ENCODE data around the gene GREB1.

The GREB1 gene

DNA sequence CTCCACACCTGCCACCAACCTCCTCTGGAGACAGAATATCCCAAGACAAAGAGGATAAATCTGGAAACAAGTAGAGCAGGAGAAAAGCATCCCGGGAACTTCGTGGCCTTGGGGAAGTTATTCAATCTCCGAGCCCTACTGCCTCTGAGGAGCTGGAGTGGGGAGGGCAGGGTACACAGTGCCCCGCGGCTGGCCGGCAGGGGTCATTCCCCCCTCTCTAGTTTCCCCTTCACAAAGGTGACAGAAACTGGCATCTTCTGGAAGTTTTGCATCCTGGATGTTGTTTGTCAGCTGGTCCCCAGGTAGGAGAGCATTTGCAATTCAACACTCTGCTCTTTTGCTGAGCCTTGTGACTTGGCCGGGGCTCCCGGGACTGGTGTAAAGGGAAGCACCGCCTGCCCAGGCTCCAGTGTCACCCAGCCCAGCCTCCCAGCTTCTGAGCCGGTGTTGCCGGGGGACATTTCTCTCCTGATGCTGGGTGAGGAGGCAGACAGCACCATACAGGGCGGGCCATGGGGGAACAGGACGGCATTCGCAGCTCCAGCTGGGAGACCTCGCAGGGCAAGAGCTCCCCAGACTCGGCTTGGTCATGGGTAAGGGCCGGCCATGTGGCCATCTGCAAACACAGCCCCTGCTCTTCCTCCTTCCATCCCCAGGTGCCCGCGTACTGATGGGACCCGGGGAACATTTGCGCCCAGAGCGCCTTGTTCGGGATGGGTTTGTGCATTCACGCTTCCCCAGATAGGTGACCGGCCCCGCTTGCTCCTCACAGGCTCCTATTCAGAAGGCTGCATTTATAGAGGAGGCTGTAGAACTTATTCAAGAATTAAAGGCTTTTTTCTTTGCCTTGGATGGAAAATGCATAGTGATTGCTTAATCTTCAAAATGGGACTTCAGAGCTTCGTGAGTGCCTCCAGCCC lies 143.6 kb downstream of the GREB1 start:
- no peak for FAIRE-seq
- TF ChIP-seq, protein P1, sequence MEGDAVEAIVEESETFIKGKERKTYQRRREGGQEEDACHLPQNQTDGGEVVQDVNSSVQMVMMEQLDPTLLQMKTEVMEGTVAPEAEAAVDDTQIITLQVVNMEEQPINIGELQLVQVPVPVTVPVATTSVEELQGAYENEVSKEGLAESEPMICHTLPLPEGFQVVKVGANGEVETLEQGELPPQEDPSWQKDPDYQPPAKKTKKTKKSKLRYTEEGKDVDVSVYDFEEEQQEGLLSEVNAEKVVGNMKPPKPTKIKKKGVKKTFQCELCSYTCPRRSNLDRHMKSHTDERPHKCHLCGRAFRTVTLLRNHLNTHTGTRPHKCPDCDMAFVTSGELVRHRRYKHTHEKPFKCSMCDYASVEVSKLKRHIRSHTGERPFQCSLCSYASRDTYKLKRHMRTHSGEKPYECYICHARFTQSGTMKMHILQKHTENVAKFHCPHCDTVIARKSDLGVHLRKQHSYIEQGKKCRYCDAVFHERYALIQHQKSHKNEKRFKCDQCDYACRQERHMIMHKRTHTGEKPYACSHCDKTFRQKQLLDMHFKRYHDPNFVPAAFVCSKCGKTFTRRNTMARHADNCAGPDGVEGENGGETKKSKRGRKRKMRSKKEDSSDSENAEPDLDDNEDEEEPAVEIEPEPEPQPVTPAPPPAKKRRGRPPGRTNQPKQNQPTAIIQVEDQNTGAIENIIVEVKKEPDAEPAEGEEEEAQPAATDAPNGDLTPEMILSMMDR (IDR thresholded peaks at IDR 0.05; ENCODE audit: insufficient read depth, missing control alignments) = no peak
- no peak for DNase-seq (ENCODE audit: insufficient read length, low spot score)

- DNase-seq (ENCODE audit: insufficient read length, low spot score) = no peak
- FAIRE-seq = no peak
- TF ChIP-seq, protein P1 (IDR thresholded peaks at IDR 0.05; ENCODE audit: insufficient read depth, missing control alignments) = no peak
Observed at GRCh38 chr2:11678306-11678960, 144.6 kb downstream of the GREB1 start.

DNA sequence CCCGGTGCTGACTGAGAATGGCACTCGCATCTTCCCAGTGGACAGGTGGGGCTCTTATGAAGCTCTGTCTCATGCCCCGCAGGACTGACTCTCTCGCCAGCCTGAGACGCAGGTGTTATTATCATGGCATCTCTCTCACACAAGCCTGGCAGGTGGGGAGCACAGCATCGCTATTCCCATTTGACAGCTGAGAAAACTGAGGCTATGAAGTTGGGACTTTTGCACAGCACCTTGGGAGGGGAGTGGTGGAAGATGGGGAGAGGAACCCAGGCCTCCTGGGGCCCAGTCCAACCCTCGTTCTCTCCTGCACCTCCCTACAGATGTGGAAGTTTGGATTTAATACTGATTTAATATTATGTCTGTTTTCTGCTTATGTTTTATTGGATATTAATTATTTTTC lies 145.2 kb downstream of the GREB1 start:
- DNase-seq (ENCODE audit: insufficient read length, low spot score) = no peak
- TF ChIP-seq, protein P1 (IDR thresholded peaks at IDR 0.05; ENCODE audit: insufficient read depth, missing control alignments) = no peak
- no peak for FAIRE-seq

GRCh38 chr2:11679486-11680181 lies 145.8 kb downstream of the GREB1 start:
- DNase-seq (ENCODE audit: insufficient read length, low spot score) (peak; percentile 57), FAIRE-seq (no peak)
- TF ChIP-seq, protein P1 (IDR thresholded peaks at IDR 0.05; ENCODE audit: insufficient read depth, missing control alignments) = no peak

DNA sequence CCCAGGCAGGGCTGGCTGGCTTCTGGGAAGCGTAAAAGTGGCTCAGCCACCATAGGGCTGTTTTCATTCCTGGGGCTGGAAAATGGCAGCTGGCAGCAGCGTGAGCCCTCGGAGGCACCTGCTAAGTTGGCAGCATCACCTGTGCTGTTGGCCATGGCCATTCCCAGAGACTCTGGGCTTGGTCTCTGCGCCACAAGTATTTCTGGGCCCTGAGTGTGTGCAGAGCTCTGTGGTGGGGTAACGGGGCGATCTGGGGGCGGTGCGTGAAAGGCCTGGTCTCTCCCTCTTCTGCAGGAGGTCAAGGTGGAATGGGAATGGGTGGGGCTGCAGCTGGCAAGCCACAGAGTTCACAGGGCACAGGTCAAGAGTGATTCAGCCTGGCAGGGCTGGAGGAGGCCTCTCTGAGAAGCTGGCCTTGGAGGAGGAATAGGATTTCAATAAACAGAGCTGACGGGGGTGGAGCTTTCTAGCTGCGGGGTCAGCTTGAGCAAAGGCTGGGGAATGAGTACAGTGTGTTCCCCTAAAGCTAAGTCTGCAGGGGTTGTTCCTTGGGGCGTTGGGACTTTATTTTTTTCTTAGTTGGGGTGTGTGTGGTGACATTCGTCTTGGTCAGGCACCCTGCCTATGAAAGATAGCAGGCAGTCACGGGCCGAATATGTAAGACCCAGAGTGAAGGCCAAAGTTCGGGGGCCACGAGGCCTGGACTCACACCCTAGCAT lies 146.5 kb downstream of the GREB1 start:
- FAIRE-seq = no peak
- TF ChIP-seq, protein P1 (IDR thresholded peaks at IDR 0.05; ENCODE audit: insufficient read depth, missing control alignments) = no peak
- DNase-seq (ENCODE audit: insufficient read length, low spot score) = no peak

- DNase-seq (ENCODE audit: insufficient read length, low spot score) (no peak), FAIRE-seq (no peak)
- TF ChIP-seq, protein P1 (IDR thresholded peaks at IDR 0.05; ENCODE audit: insufficient read depth, missing control alignments) = no peak
Observed at GRCh38 chr2:11680901-11681721, 147.3 kb downstream of the GREB1 start.

Data from D721Med (cell line).